ENCODE results near the gene FEM1B. TPM values are rescaled to one million over a fixed set of nuclear protein-coding genes. Genes with fewer than 3 reads are reported as not detected.

Gene FEM1B
- total RNA-seq, 2 experiments from 2014 or later = 35.5 to 37.3 TPM

GRCh38 chr15:68317281-68318007, 39.9 kb downstream of the FEM1B start:
- no peaks in the 10 kb centered on the region for H3K9me2 ChIP-seq (ENCODE audit: insufficient read depth, low read length)
- no peak for TF ChIP-seq CTCF (conservative IDR thresholded peaks at IDR 0.05; ENCODE audit: low read length)
- TF ChIP-seq EZH2phosphoT487 (IDR thresholded peaks at IDR 0.05; ENCODE audit: borderline replicate concordance, low read depth, low read length) = no peak
- H3K36me3 ChIP-seq (ENCODE audit: insufficient read depth, low read length) = no peaks in the 10 kb centered on the region
- H2AFZ ChIP-seq (ENCODE audit: low read length) = no peak overlapping the region
- BruUV-seq (replicated peaks) = no TSS peak
- ChIA-PET CTCF (ENCODE audit: unreplicated experiment) (no interaction called here), POLR2A (no interaction called here)
- H3K4me3 ChIP-seq (ENCODE audit: low read depth, low read length, poor library complexity, severe bottlenecking) = no peak overlapping the region
- H3K27ac ChIP-seq (ENCODE audit: low read depth, low read length, poor library complexity, severe bottlenecking) = no peak overlapping the region
- intact Hi-C loops (cut with micrococcal nuclease; ENCODE audit: unreplicated experiment) = no loop called here
- no peaks in the 10 kb centered on the region for H3K79me2 ChIP-seq (ENCODE audit: insufficient read depth, low read depth, low read length)
- H3K4me1 ChIP-seq (ENCODE audit: insufficient read depth, low read length, poor library complexity, severe bottlenecking) = no peaks in the 10 kb centered on the region
- no peaks in the 10 kb centered on the region for H3K9me3 ChIP-seq (ENCODE audit: low read length)
- H3K4me2 ChIP-seq (ENCODE audit: low read length) = no peak overlapping the region
- no peak for DNase-seq (ENCODE audit: low spot score)
- H4K20me1 ChIP-seq (ENCODE audit: insufficient read depth, low read length) = no peaks in the 10 kb centered on the region

- Histone ChIP-seq H3K4me2 (ENCODE audit: low read length) (no peak overlapping the region), H4K20me1 (ENCODE audit: insufficient read depth, low read length) (no peaks in the 10 kb centered on the region), H3K4me3 (ENCODE audit: low read depth, low read length, poor library complexity, severe bottlenecking) (no peak overlapping the region), H3K79me2 (ENCODE audit: insufficient read depth, low read depth, low read length) (no peaks in the 10 kb centered on the region), H3K9me2 (ENCODE audit: insufficient read depth, low read length) (no peaks in the 10 kb centered on the region), H3K9me3 (ENCODE audit: low read length) (no peaks in the 10 kb centered on the region), H3K4me1 (ENCODE audit: insufficient read depth, low read length, poor library complexity, severe bottlenecking) (no peaks in the 10 kb centered on the region), H3K36me3 (ENCODE audit: insufficient read depth, low read length) (no peaks in the 10 kb centered on the region), H3K27ac (ENCODE audit: low read depth, low read length, poor library complexity, severe bottlenecking) (no peak overlapping the region), H2AFZ (ENCODE audit: low read length) (no peak overlapping the region)
- intact Hi-C loops (cut with micrococcal nuclease; ENCODE audit: unreplicated experiment) = no loop called here
- TF ChIP-seq EZH2phosphoT487 (IDR thresholded peaks at IDR 0.05; ENCODE audit: borderline replicate concordance, low read depth, low read length) (no peak), CTCF (conservative IDR thresholded peaks at IDR 0.05; ENCODE audit: low read length) (no peak)
- DNase-seq (ENCODE audit: low spot score) = no peak
- no TSS peak for BruUV-seq (replicated peaks)
- CTCF ChIA-PET (ENCODE audit: unreplicated experiment) = no interaction called here
- POLR2A ChIA-PET = no interaction called here
These were observed 40.7 kb downstream of the FEM1B start for GRCh38 chr15:68318008-68318835.

Measured in OCI-LY7 (cell line).